Left lung (tissue), 10 donors: ENCODE data around the gene NHLRC1. TPM values are rescaled to one million over a fixed set of nuclear protein-coding genes. Genes with fewer than 3 reads are reported as not detected.

Experiments used
- ATAC-seq: fragments of 200-7000 bp; cut with Tn5 transposase; one replicate; pipeline ENCODE4 v1.9.1; 2020; ENCODE audit warnings: moderate library complexity
- DNase-seq, 4 donors: peaks; one replicate each; pipeline ENCODE4 v3.0.0-alpha.2; 2013 to 2020
- H3K27ac ChIP-seq, 2 donors: fragments of 200-600 bp; sonication (generic) in 1 of 2; one replicate each; pipeline versions ENCODE4 v1.5.0 to v1.8.0; 2020 to 2021
- H3K27me3 ChIP-seq, 2 donors: fragments of 200-600 bp; sonication (generic) in 1 of 2; one replicate each; pipeline versions ENCODE4 v1.5.0 to v1.8.0; 2020 to 2021
- H3K36me3 ChIP-seq, 2 donors: fragments of 200-600 bp; sonication (generic) in 1 of 2; one replicate each; pipeline versions ENCODE4 v1.5.0 to v1.8.0; 2020 to 2021
- H3K4me1 ChIP-seq, 2 donors: fragments of 200-600 bp; one replicate each; pipeline ENCODE4 v1.8.0; 2021
- H3K4me3 ChIP-seq, 2 donors: fragments of 200-600 bp; sonication (generic) in 1 of 2; one replicate each; pipeline versions ENCODE4 v1.5.0 to v1.8.0; 2020 to 2021; ENCODE audit warnings: mild to moderate bottlenecking in 1 of 2
- H3K9me3 ChIP-seq, 2 donors: fragments of 200-600 bp; sonication (generic) in 1 of 2; one replicate each; pipeline versions ENCODE4 v1.5.0 to v1.8.0; 2020 to 2021
- intact Hi-C, 2 donors: fragments of 100-400 bp; cut with DNase I; formaldehyde crosslinking; loops; one replicate each; pipeline versions ENCODE4 v1.11.2 to v1.14.2; 2022
- polyA plus RNA-seq, 6 donors: library from polyadenylated mRNA; unstranded; fragments of 120-200 nt; gene quantifications; one replicate each; pipeline ENCODE4 v1.2.1, GENCODE V29; 2013; ENCODE audit not compliant: insufficient read length in 6 of 6
- total RNA-seq, 2 donors: library from RNA; stranded (reverse); fragmentation: NEBNext Ultra II Directional; extraction: Animal tissue kit (Norgen Biotek cat#: 25700); gene quantifications; one replicate each; pipeline ENCODE4 v1.2.1, GENCODE V29; 2021
- TF ChIP-seq, protein P1 (sequence below), 2 donors: fragments of 200-600 bp; sonication (generic) in 1 of 2; IDR thresholded peaks; one replicate each; pipeline versions ENCODE4 v1.5.0 to v1.8.0; 2021; ENCODE audit warnings: antibody characterized with exemption in 2 of 2
- donor health status: DM: no; HTN: yes; CAD: no.
- donor health status: DM: no; HTN: no; CAD: no.

NHLRC1 gene
- total and polyA plus RNA-seq, 8 donors, result 1.9 to 2.8 (median 2.4) TPM

DNA sequence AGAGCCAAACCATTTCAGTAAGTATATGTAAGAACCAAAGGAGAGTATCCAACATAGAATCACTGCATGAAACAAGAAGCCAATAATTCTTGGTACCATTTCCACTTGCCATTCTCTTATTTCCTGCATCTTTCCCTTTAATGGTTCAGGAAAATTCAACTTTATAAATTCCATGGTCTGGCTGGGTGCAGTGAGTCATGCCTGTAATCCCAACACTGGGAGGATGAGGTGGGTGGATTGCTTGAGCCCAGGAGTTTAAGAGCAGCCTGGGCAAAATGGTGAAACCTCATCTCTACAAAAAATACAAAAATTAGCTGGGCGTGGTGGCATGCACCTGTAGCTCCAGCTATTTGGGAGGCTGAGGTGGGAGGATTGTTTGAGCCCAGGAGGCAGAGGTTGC, 21.2 kb downstream of the NHLRC1 start:
- no peak overlapping the region for H3K4me3 ChIP-seq
- H3K27ac ChIP-seq, result no peak overlapping the region
- intact Hi-C loops, result no loop called here
- no peak for DNase-seq
- no peaks in the 10 kb centered on the region for H3K36me3 ChIP-seq
- H3K27me3 ChIP-seq, result no peaks in the 10 kb centered on the region
- TF ChIP-seq, protein P1, sequence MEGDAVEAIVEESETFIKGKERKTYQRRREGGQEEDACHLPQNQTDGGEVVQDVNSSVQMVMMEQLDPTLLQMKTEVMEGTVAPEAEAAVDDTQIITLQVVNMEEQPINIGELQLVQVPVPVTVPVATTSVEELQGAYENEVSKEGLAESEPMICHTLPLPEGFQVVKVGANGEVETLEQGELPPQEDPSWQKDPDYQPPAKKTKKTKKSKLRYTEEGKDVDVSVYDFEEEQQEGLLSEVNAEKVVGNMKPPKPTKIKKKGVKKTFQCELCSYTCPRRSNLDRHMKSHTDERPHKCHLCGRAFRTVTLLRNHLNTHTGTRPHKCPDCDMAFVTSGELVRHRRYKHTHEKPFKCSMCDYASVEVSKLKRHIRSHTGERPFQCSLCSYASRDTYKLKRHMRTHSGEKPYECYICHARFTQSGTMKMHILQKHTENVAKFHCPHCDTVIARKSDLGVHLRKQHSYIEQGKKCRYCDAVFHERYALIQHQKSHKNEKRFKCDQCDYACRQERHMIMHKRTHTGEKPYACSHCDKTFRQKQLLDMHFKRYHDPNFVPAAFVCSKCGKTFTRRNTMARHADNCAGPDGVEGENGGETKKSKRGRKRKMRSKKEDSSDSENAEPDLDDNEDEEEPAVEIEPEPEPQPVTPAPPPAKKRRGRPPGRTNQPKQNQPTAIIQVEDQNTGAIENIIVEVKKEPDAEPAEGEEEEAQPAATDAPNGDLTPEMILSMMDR (IDR thresholded peaks at IDR 0.05), result no peak
- H3K9me3 ChIP-seq, result no peaks in the 10 kb centered on the region
- ATAC-seq, result no peak
- no peaks in the 10 kb centered on the region for H3K4me1 ChIP-seq

GRCh38 chr6:18100296-18100695, 22.2 kb downstream of the NHLRC1 start:
- no peak for ATAC-seq
- intact Hi-C loops, result no loop called here
- TF ChIP-seq, protein P1 (IDR thresholded peaks at IDR 0.05), result no peak

GRCh38 chr6:18099511-18099910, 23.0 kb downstream of the NHLRC1 start:
- intact Hi-C loops, result no loop called here
- TF ChIP-seq, protein P1 (IDR thresholded peaks at IDR 0.05), result no peak
- ATAC-seq, result no peak
- no peak overlapping the region for H3K4me3 ChIP-seq
- no peak overlapping the region for H3K27ac ChIP-seq
- DNase-seq, result no peak
- H3K4me1 ChIP-seq, result no peaks in the 10 kb centered on the region
- no peaks in the 10 kb centered on the region for H3K36me3 ChIP-seq
- no peaks in the 10 kb centered on the region for H3K9me3 ChIP-seq
- no peaks in the 10 kb centered on the region for H3K27me3 ChIP-seq

More at GRCh38 chr6:18100296-18100695, 22.2 kb downstream of the NHLRC1 start:
- H3K36me3 ChIP-seq, result no peaks in the 10 kb centered on the region
- H3K4me1 ChIP-seq, result no peaks in the 10 kb centered on the region
- no peak overlapping the region for H3K4me3 ChIP-seq
- H3K27me3 ChIP-seq, result no peaks in the 10 kb centered on the region
- DNase-seq, result no peak
- no peaks in the 10 kb centered on the region for H3K9me3 ChIP-seq
- no peak overlapping the region for H3K27ac ChIP-seq

GRCh38 chr6:18096423-18096822, 26.1 kb downstream of the NHLRC1 start:
- Histone ChIP-seq H3K27me3 (no peaks in the 10 kb centered on the region), H3K4me3 (no peak overlapping the region), H3K9me3 (no peaks in the 10 kb centered on the region), H3K27ac (no peak overlapping the region), H3K4me1 (no peaks in the 10 kb centered on the region), H3K36me3 (no peaks in the 10 kb centered on the region)
- DNase-seq, result no peak
- intact Hi-C loops, result no loop called here
- TF ChIP-seq, protein P1 (IDR thresholded peaks at IDR 0.05), result no peak
- ATAC-seq, result no peak

DNA sequence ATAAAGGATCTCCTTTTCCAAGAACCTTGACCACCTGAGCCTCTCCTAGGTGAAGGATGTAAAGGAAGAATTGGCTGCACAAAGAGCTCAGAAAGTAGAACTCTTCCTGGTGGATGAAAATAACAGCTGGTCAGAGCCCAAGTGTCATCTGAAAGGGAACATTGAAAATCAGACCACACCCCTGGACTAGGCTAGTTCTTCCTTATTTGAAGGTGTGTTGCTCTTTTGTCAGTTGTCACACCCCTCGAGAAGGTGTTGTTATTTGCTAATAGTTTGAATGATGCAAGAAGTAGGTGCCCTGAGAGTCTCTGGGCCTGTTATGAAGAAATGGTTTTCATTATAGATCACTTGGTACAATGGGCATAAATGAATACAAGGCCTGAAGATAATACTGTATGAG, 31.1 kb downstream of the NHLRC1 start:
- Histone ChIP-seq H3K36me3 (no peaks in the 10 kb centered on the region), H3K27me3 (no peaks in the 10 kb centered on the region), H3K4me1 (no peaks in the 10 kb centered on the region), H3K4me3 (no peak overlapping the region), H3K27ac (no peak overlapping the region), H3K9me3 (peaks cover 0 to 7% of the 10 kb centered on the region in 2 donors)
- ATAC-seq, result no peak
- TF ChIP-seq, protein P1 (IDR thresholded peaks at IDR 0.05), result no peak
- no peak for DNase-seq
- intact Hi-C loops, result no loop called here
